ENCODE results near the gene C14orf93.

Gene C14orf93

GRCh38 chr14:22986508-22987054 is 23.4 kb downstream of the C14orf93 start:
- peak; percentile 75 to 86 for DNase-seq

GRCh38 chr14:22985894-22986507 is 23.9 kb downstream of the C14orf93 start:
- no peak for DNase-seq

DNA sequence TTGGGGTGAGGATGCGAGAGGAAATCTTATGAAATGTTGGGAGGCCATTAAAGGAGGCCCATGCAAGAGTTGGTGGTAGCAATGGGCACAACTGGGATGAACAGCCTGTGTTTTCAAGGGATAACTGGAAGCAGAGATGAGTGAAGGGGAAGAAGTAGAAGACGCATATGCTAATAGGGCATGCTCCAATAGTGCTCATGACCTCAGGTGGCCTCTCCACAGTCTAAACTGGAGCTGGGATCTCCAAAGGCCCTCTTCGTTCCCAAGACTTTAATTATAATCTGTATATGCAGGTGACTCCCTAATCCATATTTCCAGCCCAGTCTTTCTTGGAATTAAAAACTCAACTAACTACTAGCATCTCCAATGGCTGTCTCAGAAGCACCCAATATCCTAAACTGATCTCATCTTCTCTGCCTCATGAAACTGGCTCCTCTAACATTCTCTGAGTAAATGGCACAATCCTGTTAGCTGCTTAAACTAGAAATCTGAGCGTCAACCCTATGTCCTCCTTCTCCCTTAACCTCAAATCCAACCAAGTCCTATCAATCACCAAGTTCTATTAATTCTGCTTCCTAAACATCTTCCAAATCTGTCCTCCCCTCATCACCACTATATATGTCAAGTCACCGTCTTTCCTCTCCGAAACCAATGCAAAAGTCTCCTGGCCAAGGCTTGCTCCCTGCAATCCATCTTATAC is 24.8 kb downstream of the C14orf93 start:
- no peak for DNase-seq

DNA sequence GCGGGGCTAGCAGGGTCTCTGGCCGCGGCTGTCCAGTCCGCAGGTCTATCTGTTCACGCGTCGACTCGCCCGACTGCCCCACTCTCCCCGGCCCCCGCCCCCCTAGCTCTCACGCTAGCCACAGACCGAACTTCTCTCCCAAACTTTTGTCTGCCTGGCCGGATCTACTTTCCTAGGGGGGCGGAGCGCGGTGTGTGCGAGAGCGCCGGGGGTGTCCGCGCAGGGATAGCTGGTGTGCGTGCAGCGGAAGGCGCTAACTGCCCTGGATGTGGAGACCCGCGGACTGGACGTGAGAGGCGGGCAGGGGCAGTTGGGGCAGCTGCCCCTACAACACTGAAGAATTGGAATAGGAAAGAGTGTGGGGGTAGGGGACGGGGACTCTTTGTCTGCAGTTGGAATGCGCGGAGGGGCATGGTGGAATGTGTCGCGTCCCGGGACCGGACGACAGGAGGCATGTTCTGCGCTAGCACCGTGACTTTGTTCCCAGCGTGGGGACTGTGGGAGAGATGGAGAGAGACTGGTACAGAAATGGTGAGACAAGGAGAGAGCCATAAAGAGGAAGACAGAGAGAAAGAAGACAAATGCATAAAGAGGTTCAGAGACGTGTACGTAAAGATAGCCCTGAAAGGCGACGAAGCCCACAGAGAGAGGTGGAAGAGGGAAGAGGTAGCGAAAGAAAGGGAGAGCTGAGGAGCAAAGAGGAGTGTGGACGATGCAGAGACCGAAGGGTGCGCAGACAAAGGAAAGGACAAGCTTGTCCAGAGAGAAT is 27.3 kb downstream of the C14orf93 start, which contains the start of gene AJUBA:
Gene AJUBA (minus strand): TSS at position 75 of the 769 bp plus-strand sequence. CDS start 285 bp downstream, outside the sequence.
- peak; percentile 5 to 38 for DNase-seq

DNA sequence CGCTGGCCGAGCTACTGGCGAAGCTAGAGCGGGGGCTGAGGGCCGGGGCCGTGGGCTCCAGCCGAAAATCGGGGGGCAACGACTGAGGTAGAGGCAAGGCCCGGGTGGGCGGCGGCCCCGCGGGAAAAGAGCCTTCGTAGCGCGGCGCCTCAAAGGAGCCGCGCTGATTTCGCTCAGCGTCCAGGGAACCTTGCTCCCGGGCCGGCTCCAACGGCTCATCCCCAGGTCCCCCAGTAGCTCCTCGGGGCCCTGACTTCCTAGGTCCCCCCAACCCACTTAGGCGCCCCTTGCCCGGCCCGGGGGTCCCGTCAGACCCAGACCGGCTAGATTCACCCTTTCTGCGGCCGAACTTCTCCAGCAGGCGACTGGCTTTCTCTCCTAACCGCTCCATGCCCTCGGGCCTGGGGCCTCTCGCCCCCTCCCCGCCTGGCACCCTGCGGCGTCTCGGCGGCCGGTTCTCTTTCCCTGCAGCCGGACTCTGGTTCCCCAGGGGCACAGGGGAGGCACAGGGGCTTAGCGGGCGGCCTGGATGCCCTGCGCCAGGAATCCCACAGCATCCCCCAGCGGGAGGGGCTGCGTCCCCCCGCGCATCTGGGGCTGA is 28.0 kb downstream of the C14orf93 start:
- DNase-seq = no peak

DNA sequence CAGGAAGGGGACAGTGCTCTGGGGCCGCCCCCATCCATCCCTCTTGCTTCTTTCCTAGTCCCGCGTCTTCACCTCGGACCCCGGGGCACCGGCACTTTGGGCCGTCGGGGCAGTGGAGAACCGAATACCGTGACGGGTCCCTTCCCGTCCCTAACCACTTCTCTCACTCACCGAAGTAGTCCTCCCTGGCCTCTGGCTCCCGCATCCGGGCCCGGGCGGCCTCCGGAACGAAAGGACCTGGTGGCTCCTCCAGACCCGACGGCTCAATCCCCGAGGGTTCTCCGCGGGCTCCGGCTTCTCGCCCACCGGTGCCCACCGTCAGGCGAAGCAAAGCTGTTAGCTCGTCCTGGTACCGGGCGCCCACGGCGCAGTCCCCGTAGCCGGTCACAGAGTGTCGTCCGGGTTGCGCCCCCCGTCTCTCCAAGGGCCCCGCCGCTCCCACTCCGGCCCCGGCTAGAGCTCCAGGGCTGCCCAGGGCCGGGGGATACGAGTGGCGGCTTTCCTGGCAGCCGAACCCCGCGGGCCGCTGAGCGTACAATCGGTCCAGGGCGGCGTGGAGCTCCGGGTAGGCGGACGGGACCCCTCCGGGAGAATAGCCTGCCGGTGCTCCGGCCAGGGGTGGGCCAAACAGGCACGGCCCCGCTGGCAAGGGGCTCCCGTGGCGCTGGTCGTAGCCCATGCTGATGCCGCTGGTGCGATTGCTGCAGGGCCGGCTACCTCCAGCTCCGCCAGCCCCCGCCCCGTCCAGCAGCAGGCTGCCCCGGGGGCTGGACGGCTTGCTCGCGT is 28.7 kb downstream of the C14orf93 start:
- DNase-seq = no peak

DNA sequence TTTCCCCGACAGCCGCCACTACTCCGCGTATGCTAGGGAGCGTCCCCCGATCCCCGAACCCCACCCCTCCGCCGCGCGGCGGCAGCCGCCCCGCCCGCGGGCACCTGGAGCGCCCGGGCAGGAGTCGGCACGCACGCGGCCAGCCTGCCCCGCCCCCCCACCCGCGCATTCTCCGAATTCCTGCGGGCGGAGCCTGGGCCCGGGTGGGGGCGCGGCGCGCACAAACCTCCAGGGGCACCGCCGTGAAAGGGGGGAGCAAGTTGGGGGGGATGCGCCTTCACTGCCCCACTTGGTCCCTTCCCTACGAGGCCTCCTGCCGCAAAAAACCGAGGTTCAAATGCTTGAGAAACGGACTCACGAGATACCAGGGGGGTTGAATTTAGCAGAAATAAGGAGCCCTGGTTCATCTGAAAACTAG is 29.3 kb downstream of the C14orf93 start:
- DNase-seq = no peak

- no peak for DNase-seq
Measured at GRCh38 chr14:22979748-22980392, 30.1 kb downstream of the C14orf93 start.

DNA sequence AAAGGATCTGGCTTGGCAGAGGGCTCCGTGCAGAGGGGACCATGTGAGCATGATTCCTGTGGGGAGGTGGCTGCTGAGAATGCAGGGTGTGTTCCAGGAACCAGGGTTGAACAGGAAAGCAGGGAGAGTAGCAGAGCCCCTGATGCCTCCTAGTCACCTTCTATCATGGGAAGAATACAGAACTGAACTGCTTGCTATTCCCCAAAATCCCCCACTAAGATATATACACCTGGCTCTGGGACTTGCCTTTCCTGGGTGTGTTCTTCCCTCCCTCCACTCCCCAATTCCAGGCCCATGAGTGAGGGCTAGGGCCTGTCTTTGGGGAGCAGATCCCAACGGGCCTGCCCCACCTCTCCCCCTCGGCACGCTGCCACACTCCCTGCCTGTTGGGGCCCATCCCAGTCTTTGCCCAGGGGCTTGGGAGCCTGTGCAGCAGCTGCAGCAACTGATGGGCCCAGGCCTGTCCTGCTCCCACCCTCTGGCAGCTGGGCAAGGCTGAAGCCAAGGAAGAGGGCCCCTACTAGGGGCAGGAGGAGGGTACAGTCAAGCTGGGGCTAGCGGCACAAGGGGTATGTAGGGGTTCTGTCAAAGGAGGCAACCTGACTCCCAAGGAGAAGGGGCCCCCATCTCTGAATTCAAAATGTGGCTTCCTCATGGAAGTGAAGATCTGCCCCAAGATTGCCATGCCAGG is 30.8 kb downstream of the C14orf93 start:
- DNase-seq = no peak

GRCh38 chr14:22978487-22978837 is 31.5 kb downstream of the C14orf93 start:
- no peak for DNase-seq

- no peak for DNase-seq
Measured at GRCh38 chr14:22977684-22978486, 32.1 kb downstream of the C14orf93 start.

DNA sequence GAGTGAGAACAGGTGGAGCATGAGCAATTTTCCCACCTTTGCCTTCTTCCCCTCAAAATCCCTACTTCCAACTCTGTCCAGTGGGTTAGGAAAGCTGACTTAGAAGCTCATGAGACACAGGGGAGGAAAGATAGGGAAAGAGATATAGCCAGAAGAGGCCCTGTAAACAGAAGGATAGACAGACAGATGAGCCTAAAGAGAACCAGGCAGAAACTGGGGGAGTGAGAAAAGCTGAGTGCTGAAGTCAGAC is 32.6 kb downstream of the C14orf93 start:
- DNase-seq = no peak

DNA sequence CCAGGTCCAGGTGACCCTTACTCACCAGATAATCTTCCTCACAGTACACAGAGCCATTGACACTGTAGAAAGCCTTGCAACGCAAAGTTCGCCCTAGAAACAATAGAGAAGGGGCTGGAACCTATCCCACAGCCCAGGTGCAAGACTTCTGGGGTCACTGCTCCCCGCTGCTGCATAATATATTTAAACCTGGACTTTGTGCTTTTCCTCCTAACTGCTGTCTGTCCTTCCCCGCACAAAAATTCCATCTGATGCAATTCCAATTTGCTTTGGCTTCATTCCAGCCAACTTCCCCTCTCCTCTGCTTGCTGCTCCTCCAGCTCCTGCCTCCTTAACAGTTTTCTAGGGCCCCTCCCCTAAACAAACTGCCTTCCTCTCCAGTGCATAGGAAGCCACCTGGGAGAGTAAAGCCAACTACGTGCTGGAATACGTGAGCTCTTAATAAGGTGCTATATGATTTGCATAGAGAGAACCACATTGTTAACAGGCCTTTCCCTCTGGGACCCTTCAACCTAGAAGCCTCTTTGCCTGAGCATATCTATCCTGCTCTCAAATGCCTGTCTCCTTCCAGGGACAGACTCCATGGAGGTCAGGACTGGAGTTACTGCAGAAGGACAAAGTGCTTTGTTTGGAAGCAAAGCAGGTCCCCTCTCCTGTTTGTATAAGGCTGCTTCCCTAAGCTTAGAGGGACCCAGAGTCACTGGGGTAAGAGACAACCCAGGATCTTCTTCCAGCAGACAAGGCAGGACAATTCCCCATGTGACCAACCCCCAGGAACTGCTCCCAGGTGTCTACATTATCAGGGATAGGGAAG is 33.1 kb downstream of the C14orf93 start:
- no peak for DNase-seq

- no peak for DNase-seq
Measured at GRCh38 chr14:22974530-22975313, 35.2 kb downstream of the C14orf93 start.

DNA sequence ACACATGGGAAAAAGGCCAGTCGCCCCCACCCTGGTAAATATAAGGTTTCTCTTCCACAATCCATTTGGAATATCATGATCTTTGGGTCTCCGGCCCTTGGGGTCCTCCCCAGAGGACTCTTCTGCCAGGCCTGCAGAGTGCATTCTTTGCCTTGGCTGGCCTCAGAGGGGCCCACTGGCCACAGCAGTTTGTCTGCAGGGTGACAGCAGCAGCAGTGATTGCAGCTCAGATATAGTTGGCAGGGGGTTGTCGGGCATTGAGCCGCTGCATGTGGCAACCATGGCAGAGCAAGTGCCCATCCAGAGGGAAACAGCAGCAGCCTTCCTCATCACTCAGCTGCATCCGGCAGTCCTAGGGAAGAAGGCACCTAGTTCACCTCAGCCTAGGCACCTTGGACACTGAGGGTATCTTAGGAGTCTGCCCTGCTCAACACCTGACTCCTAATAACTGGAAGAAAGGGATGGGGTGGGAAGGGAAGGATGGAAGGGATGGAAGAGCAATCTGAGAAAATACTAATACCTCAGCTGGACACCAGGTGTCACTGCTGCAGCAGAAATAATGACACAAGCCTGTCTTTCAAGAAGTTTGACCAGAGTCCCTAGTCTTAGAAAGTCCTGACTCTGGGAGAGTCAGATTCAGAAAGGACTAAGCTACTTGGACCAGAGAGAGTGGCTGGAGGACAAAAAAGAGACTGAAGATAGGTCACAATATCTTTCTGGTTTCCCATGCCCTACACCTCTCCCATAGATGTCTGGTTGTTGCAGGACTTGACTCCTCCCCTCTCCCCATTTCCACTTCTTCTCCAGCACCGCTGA is 36.5 kb downstream of the C14orf93 start:
- DNase-seq = no peak

DNA sequence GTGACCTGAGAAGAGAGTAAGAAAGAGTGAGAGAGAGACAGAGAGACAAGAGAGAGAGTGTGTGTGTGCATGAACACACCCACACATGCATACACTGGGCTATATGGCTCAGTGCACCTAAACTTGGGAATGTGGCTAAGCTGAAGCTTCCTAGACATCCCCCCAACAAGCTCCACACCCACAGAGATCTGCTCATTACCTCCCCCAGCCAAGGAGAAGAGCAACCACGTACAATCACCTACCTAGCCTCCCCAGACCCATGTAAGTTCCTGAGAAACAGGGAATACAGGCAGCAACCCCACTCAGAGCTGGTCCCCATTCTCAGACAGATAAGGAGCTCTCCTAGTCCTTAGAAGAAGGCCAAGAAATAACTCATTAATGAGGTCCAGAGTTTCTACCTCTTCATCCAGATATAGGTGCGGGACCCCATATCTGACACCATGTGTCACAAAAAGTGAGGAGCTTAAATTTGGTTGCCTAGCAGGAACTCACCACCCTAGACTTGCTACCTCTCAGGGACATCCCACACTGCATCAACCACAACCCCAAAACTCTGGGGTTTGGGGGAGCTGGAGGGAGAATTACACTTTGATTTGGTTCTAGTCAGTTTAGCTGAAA is 37.5 kb downstream of the C14orf93 start:
- DNase-seq = no peak

DNA sequence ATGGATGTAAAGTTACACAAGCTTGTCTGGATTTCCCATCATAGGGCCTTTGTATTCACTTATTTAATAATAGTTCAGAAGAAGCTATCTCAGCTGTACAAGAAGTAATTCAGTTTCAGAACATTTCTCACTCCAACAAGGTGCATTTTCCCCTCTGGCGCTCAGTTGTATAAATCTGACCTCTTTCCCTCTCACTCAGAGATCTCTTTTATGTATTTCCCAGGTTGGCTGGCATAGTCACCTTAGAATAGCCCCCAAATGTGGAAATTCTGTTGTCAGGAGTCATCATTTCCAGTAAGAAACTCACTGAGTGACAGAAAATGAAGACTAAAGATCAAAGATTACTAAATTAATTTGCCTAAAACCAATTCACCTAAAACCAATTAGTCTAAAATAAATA is 38.8 kb downstream of the C14orf93 start:
- no peak for DNase-seq

Measured in hippocampal formation (tissue), 2 donors.